SIG-M5 (cell line): ENCODE measurements around the gene PIK3IP1.

ENCODE experiments used
- DNase-seq: peaks from one replicate; lab custom pipeline; 2025; lab: John Stamatoyannopoulos, UW

The PIK3IP1 gene

DNA sequence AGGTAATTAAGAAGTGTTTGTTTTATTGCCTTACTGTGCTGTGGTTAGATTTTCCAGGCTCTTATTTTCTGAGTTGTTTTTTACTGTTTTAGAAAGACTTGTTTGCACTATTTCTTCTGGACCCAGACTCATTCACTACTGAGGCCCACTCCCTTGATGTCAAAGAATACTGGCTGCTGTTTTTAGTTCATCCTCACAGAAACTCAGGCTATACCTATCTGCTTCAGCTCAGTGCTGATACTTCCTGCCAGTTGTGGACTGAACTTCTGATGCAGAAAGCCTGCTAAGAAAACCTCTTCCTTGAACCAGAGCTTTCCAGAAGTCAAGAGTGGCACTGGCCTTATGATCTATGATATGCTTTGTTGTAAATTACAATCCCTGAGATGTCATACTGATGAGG is 15.9 kb upstream of the PIK3IP1 start:
- DNase-seq, result no peak

DNA sequence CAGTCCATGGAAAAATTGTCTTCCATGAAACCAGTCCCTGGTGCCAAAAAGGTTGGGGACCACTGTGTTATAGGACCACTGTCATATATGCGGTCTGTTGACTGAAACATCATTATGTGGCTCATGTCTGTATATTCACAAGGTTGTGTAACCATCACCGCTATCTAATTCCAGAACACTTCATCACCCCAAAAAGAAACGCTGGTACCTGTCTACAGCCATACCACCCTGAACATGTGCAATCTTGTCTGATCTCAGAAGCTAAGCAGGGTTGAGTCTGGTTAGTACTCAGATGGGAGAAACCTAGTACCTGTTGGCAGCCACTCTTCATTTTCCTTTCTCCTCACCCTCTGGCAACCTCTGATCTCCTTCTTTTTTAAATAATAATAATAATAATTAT is 12.9 kb upstream of the PIK3IP1 start:
- no peak for DNase-seq

DNA sequence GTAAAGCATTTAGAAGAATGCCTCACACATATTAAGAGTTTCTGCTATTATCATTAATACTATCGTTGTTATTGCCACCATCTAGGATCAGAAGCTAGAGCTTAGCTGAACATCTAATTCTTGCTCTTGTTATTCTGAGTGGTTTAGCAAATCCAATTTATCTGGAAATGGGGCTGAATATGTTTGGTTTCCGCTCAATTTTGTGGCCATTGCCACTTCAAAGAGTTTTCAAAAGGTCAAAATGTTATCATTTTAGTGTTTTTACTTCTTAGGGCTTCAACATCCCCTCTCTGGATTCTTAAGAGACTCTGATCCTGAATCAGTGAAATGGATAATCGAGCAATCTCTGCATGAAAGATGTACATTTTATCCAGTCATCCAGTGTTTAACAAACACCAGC is 10.2 kb upstream of the PIK3IP1 start:
- DNase-seq, result no peak

- no peak for DNase-seq
These were observed 9.7 kb upstream of the PIK3IP1 start for GRCh38 chr22:31302006-31302405.

DNA sequence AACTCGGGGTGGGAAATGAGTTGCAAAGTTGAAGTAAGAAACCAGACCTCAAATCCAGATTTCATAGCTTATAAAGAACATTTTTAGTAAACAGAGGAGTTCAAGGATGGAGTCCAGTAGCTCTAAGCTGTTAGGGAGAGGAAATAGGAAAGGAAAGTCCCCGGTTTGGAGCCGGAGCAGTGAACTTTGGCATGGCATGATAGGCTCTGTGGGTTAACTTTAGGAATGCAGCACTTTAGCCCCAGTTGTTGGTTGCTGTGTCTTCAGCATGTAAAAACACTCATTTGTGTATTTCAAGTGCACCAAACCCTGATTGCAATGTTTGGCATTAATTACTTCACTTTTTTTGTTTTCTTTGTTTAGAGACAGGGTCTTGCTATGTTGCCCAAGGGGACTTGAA is 8.6 kb upstream of the PIK3IP1 start:
- no peak for DNase-seq

GRCh38 chr22:31295831-31296657 is 3.8 kb upstream of the PIK3IP1 start:
- DNase-seq, result no peak

DNA sequence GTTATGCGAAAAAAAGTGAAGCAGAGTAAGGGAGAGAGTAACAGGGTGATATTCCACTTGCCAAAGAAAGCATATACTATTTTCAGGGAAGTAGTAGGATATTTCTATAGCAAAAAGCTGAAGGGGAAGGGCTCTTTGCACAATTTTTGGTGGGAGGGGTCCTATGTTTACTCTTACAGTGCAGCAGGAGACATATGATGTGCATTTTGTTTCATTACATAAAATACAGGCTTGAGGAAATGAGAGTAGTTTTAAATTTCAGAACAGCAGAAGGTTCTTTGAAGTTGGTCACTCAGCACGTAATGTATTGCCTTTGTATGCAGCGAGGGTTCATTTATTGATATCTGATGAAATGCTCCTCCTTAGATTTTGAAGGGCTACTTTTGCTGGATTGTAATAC is 3.1 kb upstream of the PIK3IP1 start:
- no peak for DNase-seq

DNA sequence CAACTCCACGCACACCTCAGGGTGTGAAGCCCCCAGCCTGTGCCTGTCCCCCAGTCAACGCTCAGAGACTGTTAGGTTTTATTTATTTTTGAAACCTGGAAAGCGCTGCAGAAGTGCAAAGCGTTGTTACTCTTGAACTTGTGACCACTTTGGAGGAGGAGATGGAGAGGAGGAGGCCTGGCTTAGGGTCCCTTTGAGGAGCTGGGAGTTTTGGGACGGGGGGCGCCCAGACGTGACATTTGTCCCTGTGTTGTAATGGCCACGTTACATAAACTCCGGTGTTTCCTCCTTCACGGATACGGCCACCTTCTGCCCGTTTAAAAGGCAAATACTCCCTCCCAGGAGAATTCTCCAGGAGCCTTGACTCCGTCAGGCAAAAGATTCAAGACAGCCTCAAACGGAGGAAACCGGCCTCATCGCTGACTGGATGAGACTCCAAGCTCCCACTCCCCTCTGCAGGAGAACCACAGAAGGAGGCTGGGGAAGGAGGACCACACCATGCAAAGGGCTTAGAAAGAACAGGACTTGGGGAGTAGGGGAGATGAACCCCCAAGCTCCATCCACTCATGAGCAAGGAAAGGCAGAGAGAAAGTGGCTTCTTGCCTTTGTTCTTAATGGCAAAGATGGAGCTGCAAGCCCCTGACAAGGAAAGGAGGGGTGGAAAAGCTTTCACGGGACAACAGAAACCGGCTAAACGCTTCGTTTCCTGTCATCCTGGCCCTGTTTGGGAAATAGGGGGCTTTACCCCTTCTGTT is 630 bp downstream of the PIK3IP1 start:
- no peak for DNase-seq

DNA sequence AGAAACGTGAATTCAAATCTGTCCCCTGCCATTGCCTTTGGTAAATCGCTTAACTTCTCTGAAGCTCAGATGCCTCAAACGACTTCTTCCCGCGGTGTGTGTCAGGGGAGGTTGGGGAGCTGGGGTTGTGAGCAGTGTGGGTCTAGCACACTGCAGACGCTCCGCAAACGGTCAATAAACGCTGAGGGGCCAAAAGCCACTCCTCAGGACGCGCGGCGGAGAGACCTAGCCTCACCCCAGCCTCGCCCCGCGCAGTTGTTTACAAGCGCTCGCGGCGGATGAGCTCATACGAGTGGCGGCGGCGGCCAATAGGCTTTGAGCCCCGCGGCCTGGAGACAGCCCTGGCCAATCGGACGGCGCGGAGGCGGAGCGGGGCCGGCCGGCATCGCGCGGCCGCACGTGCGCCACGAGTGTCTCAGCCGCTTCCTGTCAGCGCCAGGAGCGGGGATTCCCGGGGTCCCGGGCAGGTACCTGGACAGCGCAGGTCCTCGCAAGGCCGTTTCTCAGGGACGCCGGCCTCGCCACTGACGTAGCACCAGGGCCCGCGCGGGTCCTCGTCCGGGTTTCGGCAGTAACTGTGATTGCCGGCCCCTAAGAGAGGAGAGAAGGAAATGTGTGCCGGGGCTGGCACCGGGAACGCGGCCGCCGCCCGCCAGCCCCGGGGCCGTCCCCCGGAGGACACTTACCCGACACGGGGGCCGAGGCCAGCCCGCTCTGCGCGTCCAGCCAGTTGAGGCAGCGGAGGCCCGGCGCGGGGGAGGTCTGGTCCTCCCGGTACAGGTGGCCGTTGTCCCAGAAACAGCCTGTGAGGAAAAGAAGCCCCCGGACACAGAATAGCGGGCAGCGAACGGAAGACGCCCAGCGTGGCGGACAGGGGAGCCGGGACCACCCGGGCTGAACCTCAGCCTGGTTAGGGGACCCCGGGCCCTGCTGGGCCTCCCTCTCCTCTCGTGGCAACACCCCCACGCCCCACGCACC is 1.5 kb downstream of the PIK3IP1 start:
- DNase-seq, result peak; percentile 50

- no peak for DNase-seq
These were observed 2.9 kb downstream of the PIK3IP1 start for GRCh38 chr22:31289344-31289743.

DNA sequence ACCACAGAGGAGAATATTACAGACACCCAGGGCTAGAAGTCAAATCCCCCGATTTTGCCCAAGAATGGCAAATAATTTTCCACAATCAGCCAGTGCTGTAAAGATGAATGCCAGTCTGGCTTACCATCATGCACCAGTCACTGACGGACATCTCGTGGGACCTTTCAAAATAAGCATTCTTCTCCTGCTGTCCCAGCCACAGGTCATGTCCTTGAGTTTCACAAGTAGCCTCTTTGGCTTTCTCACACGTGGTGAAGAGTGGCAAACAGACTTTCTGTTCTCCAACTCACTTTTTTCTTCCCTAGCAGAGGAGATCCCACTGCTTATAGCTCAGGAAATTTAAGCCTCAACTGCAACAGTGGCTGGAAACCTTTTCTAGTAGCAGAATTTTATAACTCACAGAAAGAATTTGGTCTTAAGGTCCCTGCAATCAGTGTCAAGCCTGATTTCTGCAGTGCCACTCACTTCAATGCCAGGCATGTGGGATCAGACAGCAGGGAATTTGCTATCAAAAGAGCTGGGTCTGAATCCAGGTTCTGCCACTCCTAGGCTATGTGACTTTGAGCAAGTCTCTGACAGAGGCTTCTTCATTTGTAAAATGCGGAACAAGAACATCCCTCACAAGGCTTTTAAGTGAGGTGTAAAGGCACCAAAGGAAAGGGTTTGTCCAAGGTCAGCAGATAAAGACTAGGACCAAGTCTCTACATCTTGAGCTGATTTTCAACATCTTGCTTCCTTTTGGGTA is 3.6 kb downstream of the PIK3IP1 start:
- DNase-seq, result no peak

- no peak for DNase-seq
These were observed 4.3 kb downstream of the PIK3IP1 start for GRCh38 chr22:31287818-31288495.

DNA sequence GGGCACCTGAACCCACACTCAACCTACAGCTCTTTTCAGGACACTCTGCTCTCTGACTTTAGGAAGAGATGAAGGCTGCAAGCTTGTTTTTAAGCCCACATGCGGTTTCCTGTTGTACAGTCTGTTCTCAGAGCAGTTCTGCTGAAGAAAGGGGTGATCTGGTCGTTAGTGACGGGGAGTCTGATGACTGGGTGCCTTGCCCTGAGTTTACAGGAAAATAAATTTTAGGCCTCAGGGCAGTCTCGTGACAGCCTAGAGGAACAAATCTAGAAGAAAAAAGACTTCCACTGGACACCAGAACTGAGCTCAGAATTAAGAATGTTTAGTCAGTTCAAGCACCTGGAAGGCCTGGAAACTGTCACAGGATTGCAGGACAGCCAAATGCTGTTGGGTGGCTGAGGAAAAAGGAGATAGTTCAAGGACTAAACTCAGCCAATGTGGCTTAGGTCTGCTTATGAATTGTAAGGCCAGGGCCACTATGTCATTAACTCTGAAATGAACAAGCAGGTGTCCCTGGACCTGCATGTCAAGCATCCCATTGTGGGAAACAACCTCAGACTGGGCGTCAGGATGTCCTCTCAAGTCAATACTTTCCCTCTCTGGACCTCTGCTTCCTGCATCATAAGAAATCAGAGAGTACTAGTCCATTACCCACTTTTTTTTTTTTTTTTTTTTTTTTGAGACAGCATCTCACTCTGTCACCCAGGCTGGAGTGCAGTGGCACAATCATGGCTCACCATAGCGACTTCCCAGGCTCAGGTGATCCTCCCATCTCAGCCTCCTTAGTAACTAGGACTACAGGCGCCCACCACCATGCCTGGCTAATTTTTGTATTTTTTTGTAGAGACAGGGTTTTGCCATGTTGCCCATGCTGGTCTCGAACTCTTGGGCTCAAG is 5.7 kb downstream of the PIK3IP1 start:
- DNase-seq, result no peak

DNA sequence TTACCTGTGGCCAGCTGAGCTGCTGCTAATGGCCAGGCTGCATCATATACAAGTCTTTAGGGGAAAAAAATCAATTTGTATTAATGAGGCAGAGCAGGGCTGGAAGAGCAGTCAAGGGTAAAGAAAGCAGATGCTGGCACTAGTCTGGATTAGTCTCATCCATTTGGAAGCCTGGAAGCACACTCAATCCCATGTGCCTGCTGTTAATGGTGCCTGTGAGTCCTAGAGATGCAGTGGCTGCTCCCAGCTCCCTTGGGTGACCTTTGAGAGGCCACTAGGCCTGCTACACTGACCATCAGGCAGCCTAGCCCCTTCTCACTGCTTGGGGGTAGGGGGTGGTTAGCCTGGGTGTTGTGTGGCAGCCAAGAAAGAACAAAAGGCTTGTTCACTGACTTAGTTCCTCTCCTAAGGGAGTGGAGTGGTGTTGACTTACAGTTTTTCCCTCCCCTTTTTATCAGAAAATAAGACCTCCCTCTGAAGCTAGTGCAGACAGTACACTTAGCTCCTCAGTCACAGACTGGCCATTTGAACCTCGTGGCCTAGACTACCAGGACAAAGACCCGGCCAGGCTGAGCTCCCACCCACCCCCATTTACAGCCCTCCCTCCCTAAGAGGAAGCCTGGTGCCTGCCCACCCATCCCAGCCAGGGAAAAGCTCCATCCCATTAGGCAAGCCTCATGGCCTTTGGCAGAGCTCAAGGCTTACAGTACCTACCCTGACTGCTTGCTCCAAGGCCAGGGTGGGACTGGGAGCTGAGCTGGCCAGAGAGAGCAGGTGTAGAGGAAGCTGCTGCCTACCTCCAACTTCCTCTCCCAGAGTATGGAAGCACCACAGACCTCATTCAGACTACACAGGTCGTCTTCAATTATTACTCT is 7.8 kb downstream of the PIK3IP1 start:
- no peak for DNase-seq

DNA sequence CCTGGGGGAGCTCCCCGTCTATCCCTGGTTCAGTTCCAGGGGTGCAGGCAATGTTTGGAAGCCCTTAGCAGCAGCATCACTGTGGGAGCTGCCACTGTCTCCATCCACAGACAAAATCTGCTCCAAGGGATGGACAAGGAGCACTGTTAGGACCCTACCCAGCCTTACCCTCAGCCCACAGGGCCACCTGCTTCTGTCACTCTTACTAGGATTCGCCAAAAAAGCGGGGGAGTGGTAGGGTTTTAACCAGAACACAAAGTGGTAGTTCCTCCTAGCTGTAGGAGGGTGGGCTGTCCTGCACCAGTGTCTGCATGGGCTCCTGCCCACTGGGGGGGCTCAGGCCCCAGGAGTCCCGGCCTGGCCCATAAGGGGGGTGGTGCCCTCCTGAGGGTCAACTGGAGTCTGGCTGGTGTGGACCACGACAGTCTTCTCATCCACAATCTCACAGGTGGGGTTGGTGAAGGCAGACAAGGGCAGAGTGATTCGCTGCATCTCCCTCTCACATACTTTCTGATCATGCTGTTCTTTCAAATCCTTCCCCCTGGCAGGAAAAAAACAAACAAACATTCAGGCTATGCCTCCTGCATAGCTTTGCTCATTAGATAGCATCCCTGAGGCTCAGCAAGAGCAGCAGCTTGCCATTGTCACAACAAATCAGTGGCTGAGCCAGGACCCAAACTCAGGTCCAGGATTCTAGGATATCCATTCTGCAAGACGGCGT is 9.4 kb downstream of the PIK3IP1 start:
- no peak for DNase-seq

- DNase-seq, result no peak
These were observed 10.6 kb downstream of the PIK3IP1 start for GRCh38 chr22:31281733-31282132.

DNA sequence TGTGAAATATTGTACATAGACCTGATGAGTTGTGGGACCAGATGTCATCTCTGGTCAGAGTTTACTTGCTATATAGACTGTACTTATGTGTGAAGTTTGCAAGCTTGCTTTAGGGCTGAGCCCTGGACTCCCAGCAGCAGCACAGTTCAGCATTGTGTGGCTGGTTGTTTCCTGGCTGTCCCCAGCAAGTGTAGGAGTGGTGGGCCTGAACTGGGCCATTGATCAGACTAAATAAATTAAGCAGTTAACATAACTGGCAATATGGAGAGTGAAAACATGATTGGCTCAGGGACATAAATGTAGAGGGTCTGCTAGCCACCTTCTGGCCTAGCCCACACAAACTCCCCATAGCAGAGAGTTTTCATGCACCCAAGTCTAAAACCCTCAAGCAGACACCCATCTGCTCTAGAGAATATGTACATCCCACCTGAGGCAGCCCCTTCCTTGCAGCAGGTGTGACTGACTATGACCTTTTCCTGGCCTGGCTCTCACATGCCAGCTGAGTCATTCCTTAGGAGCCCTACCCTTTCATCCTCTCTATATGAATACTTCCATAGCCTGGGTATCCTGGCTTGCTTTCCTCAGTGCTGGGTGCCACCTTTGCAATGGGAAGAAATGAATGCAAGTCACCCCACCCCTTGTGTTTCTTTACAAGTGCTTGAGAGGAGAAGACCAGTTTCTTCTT is 12.3 kb downstream of the PIK3IP1 start:
- DNase-seq, result no peak

GRCh38 chr22:31279327-31279669 is 13.0 kb downstream of the PIK3IP1 start:
- no peak for DNase-seq
